Fibroblast of pulmonary artery (primary cell): ENCODE measurements around the gene APP.
"Not testable (repeated sequence)": the region's sequence is repeated elsewhere in the genome, so short reads cannot be mapped to it uniquely, and the experiment has no call there.

Source experiments
- DNase-seq: peaks from one replicate; pipeline ENCODE4 v3.0.0-alpha.2; 2010; ENCODE audit warnings: low read depth
- H3K4me3 ChIP-seq: replicated peaks from 2 replicates; pipeline ENCODE4 v1.5.1; 2011; ENCODE audit warnings: low read depth, mild to moderate bottlenecking, control low read depth, low read length, moderate library complexity
- CTCF ChIP-seq: IDR thresholded peaks from 2 replicates; pipeline ENCODE4 v1.5.1; 2011; ENCODE audit warnings: mild to moderate bottlenecking, control low read depth, low read length, inconsistent platforms; ENCODE audit errors: missing control alignments

The APP gene

GRCh38 chr21:26085882-26086281 lies 84.7 kb downstream of the APP start:
- TF ChIP-seq CTCF = no peak
- H3K4me3 ChIP-seq = no peak overlapping the region
- DNase-seq = no peak

GRCh38 chr21:26085127-26085526 lies 85.4 kb downstream of the APP start:
- TF ChIP-seq CTCF = no peak
- no peak overlapping the region for H3K4me3 ChIP-seq

GRCh38 chr21:26082549-26082948 lies 88.0 kb downstream of the APP start:
- H3K4me3 ChIP-seq = no peak overlapping the region
- DNase-seq = no peak
- TF ChIP-seq CTCF = no peak

More at GRCh38 chr21:26085127-26085526, 85.4 kb downstream of the APP start:
- no peak for DNase-seq

- DNase-seq, H3K4me3 ChIP-seq: not testable (repeated sequence)
These were observed 89.3 kb downstream of the APP start for GRCh38 chr21:26081175-26081760.

GRCh38 chr21:26080211-26080610 lies 90.4 kb downstream of the APP start:
- TF ChIP-seq CTCF = no peak
- no peak overlapping the region for H3K4me3 ChIP-seq
- DNase-seq = no peak

- peak; percentile 26 for DNase-seq
- TF ChIP-seq CTCF = no peak
- H3K4me3 ChIP-seq = no peak overlapping the region
These were observed 91.2 kb downstream of the APP start for GRCh38 chr21:26079366-26079765.

- DNase-seq = peak; percentile 25
- no peak overlapping the region for H3K4me3 ChIP-seq
- TF ChIP-seq CTCF = no peak
These were observed 93.0 kb downstream of the APP start for GRCh38 chr21:26077521-26077920.
